ENCODE results near the gene TRAIP.

GRCh38 chr3:49799105-49799504, 57.3 kb downstream of the TRAIP start:
- TF ChIP-seq CTCF (conservative IDR thresholded peaks at IDR 0.05; ENCODE audit: low read depth, low read length) (no peak), EZH2 (IDR thresholded peaks at IDR 0.05; ENCODE audit: borderline replicate concordance, low read depth, low read length, poor library complexity, severe bottlenecking) (no peak)

Measured in A673 (cell line).